GF-D8 (cell line): ENCODE results near the gene TMEM231.
"Not testable (repeated sequence)": the region's sequence is repeated elsewhere in the genome, so short reads cannot be mapped to it uniquely, and the experiment has no call there.

ENCODE experiments used
- DNase-seq: peaks from one replicate; lab custom pipeline; 2025; lab: John Stamatoyannopoulos, UW

Gene TMEM231, protein sequence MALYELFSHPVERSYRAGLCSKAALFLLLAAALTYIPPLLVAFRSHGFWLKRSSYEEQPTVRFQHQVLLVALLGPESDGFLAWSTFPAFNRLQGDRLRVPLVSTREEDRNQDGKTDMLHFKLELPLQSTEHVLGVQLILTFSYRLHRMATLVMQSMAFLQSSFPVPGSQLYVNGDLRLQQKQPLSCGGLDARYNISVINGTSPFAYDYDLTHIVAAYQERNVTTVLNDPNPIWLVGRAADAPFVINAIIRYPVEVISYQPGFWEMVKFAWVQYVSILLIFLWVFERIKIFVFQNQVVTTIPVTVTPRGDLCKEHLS

DNA sequence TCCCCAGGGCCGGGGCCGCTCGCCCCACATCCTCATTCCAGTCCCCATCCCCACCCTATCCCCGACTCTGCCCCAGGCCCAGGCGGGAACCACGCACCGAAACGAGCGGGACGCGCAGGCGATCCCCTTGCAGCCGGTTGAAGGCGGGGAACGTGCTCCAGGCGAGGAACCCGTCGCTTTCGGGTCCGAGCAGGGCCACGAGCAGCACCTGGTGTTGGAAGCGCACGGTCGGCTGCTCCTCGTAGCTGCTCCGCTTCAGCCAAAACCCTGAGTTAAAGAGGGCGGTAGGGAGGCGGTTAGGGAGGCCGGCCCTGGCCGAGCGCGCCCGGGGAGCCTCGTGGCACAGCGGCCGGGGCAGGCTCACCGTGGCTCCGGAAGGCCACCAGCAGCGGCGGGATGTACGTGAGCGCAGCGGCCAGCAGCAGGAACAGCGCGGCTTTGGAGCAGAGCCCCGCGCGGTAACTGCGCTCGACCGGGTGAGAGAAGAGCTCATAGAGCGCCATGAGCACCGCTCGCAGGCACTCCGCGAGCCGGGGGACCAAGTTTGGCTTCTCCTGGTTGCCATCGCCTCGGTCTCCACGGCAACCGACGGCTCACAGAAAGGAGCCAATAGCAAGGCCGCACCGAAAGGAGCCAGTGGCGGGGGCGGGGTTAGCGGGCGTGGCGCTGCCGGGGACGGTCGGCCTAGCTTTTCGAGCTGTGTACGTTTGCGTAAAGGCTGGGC, at the start of gene TMEM231:
Gene TMEM231 (minus strand): TSS at position 546 of the 724 bp plus-strand sequence. CDS start 43 bp downstream, at position 503.
- DNase-seq = peak; percentile 78

DNA sequence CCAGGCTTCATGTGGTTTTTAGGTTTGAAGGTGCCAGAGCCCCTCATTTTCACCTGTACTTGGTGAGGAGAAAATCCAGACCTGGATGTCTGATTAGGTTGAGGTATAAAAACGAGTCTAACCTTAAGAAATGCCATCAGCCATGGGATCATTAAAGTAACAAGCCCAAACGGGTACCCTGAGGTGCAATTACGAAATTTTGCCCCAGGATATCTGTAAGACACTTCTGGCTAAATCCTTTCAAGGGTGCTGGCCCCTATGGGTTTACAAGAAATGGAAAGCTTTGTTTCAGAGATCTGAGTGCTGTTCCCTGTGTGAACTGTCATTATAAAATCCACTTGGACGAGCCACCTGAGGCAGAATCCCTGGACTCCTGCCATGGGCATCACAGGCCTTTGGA, 47.2 kb upstream of the TMEM231 start:
- DNase-seq = no peak

DNA sequence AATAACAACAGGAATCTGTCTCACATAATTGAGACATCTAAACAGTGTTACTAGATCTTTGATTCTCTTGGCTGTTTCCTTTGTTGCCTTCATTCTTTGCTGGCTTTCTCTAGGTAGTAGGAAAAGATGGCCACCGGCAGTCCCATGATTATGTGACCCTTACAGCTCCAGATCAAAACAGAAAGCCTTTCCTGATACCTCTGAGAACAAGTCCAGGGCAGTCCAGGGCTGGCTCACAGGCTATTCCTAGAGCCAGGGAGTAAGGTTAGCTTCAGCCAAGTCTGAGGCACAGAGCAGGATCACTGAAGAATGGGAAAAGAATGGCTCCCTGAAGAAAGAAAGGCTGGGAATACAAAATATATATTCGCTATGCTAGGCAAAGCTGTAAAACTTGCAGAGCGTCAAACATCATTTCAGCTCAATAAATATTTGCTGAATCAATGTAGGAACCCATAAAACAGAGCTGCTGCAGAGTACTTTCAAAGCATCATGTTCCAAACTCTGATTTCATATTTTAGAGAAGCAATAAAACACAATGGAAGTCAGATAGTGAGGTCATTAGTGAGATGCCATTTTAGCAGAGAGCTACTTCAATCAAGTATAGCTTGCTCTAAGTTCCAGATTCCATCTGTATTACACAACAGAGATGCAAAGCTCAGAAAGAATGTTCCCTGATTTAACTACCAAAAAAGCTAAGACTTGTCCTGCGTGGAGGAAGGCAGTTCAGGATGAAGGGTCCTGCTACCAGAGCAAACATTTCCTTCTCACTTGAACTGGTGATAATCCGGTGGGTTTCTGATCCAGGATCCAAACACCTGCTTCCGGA, 43.6 kb upstream of the TMEM231 start:
- DNase-seq = no peak

DNA sequence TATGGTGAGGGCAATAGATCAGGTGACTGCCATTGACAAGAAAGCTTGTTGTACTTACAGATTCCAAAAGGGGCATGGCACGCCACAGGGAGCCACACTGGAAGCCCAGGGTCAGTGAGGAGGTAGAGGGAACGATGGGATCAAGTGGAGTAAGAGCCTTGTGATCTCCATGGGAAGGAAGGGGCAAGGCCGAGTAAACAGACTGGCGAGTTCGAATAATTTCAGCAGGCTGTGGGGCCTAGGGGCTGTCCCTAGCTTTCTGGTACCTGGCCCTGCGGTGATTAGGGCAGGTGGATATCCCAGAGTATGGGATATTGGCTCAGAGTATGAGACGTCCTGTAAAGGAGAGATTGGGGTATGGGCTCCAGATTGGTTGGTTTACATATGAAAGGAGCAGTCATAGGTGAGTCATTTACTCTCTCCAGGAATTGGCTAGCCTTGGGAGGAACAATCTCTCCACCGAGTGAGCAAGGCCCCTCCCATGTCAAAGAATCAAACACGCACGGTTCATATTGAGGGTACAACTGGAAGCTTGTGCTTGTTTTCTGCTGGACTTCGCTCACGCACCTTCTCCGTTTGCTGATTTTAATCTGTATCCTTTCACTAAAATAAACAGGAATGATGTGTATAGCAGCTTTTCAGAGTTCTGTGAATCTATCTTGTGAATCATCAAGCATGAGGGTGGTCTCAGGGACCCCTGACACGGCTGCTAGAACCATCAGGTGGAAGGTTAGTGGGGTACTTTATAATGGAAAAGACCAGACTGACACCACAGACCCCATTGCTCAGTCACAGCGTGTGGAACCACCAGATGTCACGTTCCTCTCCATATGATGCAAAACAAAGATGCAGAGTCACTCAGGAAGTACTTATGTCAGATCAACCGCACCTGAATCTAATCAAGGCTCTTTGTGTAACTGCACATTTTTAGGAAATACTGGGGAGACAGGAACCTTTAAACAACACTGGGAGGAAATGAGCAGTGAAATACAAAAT, 38.1 kb upstream of the TMEM231 start:
- peak; percentile 80 for DNase-seq

DNA sequence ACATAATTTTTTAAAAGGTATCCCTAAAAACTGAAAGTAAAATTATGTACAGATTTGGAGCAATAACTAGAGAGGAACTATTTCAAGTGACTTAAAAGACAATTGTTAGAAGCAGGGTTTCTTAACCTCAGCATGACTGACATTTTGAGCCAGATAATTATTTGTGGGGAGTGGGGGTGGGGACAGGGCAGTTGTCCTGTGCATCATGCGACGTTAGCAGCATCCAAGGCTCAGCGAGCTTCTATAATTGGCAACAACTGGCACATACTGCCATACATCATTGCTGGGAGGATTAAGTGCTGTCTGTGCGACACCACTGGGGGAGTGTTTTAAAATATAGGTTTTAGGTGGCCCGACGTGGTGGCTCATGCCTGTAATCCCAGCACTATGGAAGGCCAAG, 37.3 kb upstream of the TMEM231 start:
- DNase-seq = no peak

DNA sequence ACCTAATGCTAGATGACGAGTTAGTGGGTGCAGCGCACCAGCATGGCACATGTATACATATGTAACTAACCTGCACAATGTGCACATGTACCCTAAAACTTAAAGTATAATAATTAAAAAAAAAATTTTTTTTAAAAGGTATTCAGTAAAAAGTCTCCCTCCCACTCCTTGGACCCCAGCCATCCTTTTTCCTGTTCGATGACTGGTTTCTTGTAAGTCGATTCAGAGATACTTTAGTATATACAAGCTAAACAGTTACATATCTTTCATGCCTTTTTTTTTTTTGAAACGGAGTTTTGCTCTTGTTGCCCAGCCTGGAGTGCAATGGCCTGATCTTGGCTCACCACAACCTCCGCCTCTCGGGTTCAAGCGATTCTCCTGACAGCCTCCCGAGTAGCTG, 35.9 kb upstream of the TMEM231 start:
- not testable (repeated sequence) for DNase-seq

DNA sequence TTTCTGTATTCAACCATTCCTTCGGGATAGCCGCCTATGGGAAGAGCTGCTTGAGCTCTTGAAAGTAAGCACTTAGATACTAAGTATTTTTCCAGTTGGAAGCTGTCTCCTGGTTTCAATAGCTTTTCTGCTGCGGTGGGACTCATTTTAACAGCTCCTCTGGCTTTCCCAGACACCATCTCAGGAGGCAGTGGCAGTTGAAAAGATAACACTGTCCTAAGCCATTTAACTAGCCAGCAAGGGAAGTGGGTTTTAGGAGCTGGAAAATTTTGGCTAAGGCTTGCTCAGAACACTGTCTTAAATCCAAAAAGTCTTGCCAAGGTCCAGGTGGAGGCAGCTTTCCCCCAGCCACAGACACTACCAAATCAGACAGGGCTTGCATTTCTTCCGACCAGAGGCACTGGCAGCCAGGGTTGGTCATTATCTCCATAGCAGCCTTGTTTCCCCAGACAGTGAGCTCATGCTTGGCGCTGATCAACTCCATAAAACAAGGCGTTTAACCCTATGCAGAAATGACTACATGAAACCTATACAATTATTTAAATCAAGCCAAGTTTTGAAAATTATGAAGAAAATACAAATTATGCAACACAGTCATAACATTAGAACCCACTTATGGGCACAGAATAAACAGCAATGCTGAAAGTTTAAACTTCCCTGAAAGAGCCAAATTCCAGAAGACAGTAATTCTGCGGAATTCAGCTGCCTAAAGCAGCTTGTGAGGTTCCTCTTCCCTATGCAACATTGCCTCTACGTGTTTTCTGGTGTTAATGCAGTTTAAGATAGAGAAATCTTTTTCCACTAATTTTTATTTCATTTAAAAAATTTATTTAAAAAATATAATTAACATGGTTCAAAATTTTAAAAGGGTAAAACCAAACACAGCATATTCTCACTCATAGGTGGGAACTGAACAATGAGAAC, 35.1 kb upstream of the TMEM231 start:
- no peak for DNase-seq

DNA sequence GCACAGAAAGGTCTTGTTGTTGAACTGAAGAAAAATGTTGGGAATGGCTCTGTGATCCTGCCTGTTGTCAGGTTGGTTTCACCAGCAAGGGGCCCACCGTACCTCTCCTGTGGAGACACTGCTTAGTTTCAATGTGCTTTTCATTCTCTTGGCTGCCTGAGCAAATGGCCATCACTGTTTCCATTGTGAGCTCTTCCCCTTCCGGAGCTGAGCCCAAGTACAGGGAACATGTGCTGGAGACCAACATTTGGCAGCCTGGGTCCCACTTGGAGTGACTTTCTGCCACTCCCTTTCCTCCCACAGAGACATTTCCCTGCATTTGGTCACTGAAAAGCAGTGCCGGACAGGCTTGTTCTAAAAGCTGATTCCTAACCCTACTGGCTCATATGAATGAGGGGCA, 33.3 kb upstream of the TMEM231 start:
- DNase-seq = no peak

DNA sequence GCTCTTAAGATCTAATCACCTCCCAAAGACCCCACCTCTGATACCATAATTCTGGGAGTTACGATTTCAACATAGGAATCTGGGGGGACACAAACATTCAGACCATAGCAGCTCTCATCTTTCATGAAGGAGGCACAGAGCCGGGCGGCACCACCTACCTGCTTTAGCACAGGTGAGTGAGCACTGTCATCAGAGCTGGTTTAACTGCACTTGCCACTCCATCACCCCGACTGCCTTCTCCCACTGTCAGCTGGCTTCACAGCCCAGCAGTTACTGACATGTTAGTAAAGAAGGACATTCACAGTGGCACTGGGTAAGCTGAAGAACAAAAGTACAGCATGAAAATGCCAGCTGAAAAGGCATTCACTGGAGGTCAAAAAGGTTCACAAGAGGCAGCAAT, 32.7 kb upstream of the TMEM231 start:
- DNase-seq = no peak

DNA sequence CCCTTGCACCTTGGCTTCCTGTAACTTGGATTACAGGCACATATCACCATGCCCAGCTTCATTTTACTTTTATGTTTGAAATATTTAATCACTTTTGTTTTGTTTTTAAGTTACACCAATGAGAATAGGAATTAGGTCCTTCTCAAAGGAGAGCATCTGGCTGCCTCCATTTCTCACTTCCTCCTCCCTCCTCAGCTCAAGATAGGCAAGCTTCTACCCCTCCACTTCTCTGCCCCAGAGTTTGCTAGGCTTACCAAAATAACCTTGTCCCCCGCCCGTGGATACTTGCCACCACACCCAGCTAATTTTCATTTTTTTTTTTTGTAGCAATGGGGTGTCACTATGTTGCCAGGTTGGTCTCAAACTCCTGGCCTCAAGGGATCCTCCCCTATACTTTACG, 28.1 kb upstream of the TMEM231 start:
- no peak for DNase-seq

DNA sequence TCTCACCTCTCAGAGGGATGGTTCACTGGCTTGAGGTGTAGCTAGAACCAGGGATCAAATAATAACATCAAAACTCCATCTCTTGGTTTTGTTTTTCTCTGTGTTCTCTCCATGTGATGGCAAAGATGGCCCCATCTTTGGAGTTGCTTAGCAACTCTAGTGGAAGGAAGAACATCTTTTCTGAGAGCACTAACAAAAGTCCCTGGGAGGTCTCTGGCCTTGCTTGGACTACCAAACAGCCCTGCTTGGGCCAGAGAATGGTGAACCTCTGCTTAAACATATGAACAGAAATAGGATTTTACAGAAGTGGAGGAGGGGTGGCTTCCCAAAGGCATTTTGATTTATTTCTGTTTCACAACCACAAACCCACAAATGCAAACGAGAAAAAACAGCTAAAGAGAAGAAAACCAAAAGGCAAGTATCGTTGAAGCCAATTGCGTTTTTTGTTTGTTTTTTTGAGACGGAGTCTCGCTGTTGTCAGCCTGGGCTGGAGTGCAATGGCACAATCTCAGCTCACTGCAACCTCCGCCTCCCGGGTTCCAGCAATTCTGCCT, 23.3 kb upstream of the TMEM231 start:
- DNase-seq = no peak

DNA sequence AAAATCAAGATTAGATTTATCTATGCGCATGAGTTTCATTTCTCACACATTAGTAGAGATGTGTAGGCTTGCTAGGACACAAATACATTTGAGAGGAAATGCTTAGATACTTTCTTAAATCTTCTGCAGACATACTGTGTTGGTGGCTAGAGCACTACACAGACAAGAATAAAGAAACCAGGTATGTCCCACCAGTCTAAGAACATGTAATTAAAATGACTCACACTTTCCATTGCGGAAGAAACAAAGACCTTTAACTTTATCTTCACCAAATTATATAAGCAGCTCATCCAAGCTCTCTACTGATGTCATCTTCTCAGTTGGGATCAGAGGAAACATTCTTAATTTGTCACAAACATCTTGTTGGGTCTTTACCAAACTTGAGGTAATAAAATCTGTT, 22.7 kb upstream of the TMEM231 start:
- no peak for DNase-seq

DNA sequence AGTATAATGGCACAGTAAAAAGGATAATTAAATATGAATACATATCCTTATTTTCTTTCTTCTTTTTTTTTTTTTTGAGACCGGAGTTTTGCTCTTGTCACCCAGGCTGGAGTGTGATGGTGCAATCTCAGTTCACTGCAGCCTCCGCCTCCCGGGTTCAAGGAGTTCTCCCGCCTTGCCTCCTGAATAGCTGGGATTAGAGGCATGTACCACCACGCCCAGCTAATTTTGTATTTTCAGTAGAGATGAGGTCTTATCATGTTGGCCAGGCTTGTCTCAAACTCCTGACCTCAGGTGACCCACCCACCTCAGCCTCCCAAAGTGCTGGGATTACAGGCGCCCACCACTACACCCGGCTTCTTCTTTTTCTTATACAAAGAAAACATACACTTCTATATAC, 22.2 kb upstream of the TMEM231 start:
- DNase-seq = no peak

DNA sequence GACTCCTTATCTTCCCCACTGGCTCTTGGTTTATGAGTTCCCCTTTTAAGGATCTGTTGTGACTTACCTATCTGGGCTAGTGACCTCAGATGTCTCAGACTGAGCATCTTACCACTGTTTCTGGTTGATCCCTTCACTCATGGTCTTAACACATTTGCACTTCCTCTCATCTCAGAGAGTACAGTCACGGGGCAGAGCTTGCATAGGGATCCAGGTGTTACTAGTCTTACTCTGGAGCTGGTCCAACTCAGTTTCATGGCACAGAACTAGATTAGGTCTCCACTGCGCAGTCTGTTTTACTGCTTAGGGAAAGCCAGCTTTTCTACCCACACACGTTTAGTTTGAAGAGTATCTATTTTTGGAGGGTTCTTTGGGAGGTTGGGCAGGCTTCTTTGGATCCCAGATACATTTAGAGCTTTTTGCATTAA, 20.3 kb upstream of the TMEM231 start:
- DNase-seq = no peak

DNA sequence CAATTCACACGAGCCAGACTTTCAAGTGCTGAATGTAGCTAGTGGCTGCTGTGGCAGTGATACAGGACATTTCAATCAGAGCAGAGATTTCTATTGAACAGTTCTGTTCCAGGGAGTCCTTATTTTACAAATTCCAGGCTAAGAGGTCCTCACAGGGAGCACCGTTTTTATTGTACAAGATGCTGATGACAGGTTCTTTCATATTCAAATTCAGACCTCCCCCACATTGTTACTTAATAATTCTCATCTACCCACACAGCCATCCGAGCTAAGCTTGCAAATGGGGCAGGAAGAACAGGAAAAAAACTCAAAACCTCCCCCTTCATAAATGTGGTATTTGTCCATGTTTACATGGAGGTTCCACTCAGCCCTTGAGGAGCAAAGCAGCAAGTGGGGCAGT, 19.9 kb upstream of the TMEM231 start:
- no peak for DNase-seq

DNA sequence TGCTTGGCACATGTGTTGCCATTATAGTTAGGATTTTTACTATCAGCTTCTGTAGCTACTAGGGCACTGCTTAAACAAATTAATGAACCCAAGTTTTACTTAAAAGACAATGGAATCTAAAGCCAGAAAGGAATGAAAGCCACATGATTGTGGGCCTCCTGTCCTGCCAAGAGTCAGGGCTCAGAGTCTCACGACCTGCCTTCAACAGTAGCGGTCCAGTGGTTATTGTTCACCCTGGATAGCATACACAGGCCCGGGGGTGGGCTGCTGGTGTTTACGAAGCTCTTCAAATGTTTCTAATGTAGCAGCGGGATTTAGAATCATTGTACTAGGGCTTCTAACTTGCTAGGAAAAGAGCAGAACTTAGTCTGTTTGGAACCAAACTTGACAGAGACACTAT, 17.9 kb upstream of the TMEM231 start:
- no peak for DNase-seq

DNA sequence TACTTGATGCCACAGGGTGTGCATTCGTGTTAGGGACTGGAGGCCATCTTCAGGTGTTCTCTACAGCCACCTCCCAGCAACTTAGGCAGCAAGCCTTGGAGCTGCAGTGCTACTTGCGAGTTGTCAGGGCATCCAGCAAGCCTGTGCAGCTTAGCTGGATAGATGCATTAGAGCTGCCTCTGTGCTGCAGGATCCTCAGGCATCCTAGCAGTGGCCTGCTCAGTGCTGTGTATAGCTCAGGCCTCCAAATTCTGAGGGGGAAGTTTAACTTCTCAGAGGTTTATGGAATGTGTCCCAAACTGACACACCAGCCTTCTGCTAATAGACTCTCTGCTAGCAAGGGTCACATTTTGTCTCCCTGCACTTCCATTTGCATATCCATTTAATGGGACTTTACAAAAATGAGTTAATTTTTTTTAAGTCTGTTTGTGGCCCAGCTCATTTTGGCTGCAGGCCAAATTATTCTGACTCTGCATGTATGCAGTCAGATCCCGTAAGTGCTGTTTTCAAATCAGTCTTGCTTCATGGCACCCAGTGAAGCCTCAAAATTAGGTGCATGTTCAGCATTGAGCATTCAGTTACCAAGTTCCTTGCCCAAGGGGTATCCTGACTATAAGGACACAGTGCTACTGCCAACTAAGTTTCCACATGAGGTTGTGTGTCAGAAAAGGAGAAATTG, 17.0 kb upstream of the TMEM231 start:
- DNase-seq = no peak

DNA sequence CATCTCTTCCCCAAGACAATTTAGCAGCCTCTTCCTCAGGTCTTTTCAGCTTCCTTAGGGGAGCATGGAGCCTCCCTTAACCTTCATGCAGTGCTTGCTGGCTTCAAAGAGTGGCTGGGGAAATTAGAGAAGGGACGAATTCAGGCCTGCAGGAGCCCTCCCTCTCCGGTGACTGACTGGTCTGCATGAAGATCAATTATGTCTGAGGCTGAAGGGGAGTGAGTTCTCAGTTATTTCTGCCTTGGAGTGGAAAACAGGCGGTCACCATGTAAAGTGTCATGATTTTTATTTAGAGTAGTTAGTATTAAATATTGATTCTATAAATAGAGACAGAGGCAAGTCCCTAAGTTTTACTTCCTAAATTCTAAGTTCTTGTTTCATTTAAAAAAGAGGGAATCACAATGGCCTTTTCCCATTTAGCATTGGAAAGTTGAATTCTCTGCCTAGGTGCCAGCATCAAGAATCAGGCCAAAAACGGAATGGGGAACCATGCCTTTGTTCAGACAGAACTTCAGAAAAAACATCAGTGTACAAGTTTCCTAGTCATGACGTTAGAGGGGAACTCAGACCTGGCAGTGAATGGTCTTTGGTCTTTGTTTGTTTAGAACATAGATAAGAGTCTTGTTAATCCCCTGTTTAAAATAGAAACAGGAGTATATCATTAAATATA, 14.5 kb upstream of the TMEM231 start:
- DNase-seq = no peak

DNA sequence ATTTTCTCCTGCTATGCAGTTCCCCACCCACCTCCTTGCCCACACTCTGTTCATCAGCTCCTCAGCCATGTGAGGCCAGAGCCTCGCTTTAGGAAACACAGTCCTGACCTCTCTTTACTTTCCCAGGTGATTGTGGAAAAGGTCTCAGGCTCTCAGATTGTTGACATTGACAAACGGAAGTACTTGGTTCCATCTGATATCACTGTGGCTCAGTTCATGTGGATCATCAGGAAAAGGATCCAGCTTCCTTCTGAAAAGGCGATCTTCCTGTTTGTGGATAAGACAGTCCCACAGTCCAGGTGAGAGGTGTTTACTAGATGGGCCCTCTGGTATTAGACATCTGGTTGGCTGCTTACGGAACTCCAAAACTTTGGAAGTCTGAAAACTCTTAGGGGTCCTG, 11.9 kb upstream of the TMEM231 start:
- DNase-seq = no peak
